GM12892 (cell line): ENCODE results near the gene TMEM242.

Experiments
- DNase-seq: peaks from one replicate; pipeline ENCODE4 v3.0.0; 2011; ENCODE audit not compliant: insufficient read length
- FAIRE-seq: peaks from 2 replicates; lab custom pipeline; 2011; peaks lifted over from hg19 to GRCh38; lab: Jason Lieb, UNC
- POLR2A ChIP-seq: IDR thresholded peaks from 2 replicates; pipeline ENCODE4 v1.6.1; 2011; ENCODE audit warnings: low read depth, low read length, control low read depth
- POLR2AphosphoS5 ChIP-seq: IDR thresholded peaks from 2 replicates; pipeline ENCODE4 v1.6.1; 2011; ENCODE audit warnings: low read depth, low read length, control low read depth
- TAF1 ChIP-seq: IDR thresholded peaks from 2 replicates; pipeline ENCODE4 v1.6.1; 2011; ENCODE audit warnings: low read depth, mild to moderate bottlenecking, control low read depth, low read length, borderline replicate concordance

TMEM242 gene

GRCh38 chr6:157300436-157300835 is 22.9 kb downstream of the TMEM242 start:
- FAIRE-seq (no peak), DNase-seq (no peak)
- TF ChIP-seq TAF1 (no peak), POLR2AphosphoS5 (no peak), POLR2A (no peak)

DNA sequence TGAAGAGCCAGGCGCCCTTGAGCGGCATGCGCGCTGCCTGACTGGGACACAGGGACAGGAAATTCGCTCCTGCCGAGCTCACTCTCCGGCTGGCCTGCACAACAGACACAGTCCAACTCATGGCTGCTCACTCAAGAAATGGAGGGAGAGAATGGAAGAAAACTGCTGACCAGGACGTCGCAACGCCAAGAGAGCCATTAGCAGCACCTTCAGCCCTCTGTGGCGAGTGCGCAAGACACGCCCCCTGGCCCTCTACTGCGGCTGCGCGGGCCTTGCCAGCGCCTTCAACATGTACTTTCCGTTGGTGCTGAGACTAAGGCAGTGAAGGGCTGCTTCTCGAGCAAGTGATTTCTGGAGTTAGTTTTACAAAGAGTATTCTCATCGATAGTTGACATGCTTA is 23.3 kb downstream of the TMEM242 start:
- FAIRE-seq (no peak), DNase-seq (no peak)
- TF ChIP-seq POLR2A (no peak), POLR2AphosphoS5 (no peak), TAF1 (no peak)

- TF ChIP-seq POLR2AphosphoS5 (no peak), TAF1 (no peak), POLR2A (no peak)
- FAIRE-seq: no peak
- DNase-seq: no peak
Measured at GRCh38 chr6:157298216-157298724, 25.0 kb downstream of the TMEM242 start.

- FAIRE-seq: no peak
- DNase-seq: no peak
- no peak for TF ChIP-seq TAF1
- no peak for TF ChIP-seq POLR2AphosphoS5
- TF ChIP-seq POLR2A: no peak
Measured at GRCh38 chr6:157294654-157295053, 28.7 kb downstream of the TMEM242 start.

GRCh38 chr6:157293780-157294179 is 29.5 kb downstream of the TMEM242 start:
- no peak for FAIRE-seq
- no peak for TF ChIP-seq POLR2AphosphoS5
- no peak for TF ChIP-seq POLR2A
- no peak for TF ChIP-seq TAF1
- no peak for DNase-seq

- DNase-seq: no peak
- TF ChIP-seq POLR2A (no peak), TAF1 (no peak), POLR2AphosphoS5 (no peak)
- FAIRE-seq: no peak
Measured at GRCh38 chr6:157292202-157292601, 31.1 kb downstream of the TMEM242 start.

DNA sequence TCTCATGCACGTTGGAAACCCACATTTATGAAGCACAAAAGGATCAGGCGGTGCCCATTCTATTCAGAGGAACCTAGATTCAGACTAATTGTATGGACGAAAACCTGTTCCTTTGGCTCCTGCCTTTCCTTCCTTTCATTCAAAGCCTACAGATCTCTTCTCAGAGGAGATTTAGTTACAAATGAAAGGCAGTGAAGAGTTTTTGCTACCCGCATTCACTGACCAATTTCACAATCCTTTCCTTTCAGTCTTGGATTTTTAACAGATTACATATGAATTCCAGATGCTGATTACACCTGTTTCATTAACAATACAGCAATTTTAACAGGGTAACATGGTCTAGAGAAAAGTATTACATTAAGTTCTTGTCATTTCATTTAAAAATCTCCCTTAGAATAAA is 32.0 kb downstream of the TMEM242 start:
- TF ChIP-seq POLR2AphosphoS5: no peak
- no peak for TF ChIP-seq POLR2A
- TF ChIP-seq TAF1: no peak
- no peak for FAIRE-seq

DNA sequence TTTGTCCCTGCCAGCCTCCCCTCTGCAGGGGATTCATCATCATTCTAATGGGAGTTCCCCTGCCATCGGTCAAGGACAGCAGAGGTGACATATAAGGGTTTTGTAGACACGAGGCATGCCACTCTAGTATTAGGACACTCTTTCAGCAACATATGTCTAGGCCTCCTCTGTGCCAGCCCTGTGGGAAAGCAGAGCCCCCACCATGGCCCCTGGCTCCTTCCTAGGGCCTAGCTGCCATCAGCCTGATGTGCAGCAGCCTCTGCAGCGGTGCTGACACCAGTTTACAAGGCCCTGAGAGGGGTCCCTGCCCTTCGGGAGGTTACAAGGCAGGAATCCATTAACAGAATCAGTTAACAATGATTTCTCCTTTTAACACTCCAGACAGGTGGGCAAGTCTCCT is 32.5 kb downstream of the TMEM242 start:
- DNase-seq (no peak), FAIRE-seq (no peak)
- no peak for TF ChIP-seq POLR2AphosphoS5
- no peak for TF ChIP-seq TAF1
- no peak for TF ChIP-seq POLR2A

More for the DNA sequence above, 32.0 kb downstream of the TMEM242 start:
- no peak for DNase-seq

DNA sequence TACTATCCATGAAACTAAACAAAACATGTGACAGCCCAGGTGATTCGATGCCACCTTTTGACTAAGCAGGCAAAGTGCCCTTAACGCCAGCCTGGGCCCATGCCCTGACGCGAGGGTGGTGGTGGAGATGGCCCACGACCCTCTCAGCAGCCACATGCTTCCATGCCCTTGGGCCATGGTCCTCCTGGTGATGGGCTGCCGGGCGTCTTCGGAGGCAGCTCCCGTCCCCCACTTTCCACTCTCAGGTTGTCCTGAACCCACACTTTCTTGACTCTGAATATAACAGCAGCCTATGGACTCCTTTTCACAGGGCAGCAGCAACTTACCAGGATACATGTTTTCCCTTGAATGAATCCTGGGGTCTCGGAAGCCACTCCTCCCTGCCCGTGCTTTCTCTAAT is 33.6 kb downstream of the TMEM242 start:
- TF ChIP-seq TAF1: no peak
- TF ChIP-seq POLR2AphosphoS5: no peak
- no peak for TF ChIP-seq POLR2A
- no peak for DNase-seq
- no peak for FAIRE-seq

DNA sequence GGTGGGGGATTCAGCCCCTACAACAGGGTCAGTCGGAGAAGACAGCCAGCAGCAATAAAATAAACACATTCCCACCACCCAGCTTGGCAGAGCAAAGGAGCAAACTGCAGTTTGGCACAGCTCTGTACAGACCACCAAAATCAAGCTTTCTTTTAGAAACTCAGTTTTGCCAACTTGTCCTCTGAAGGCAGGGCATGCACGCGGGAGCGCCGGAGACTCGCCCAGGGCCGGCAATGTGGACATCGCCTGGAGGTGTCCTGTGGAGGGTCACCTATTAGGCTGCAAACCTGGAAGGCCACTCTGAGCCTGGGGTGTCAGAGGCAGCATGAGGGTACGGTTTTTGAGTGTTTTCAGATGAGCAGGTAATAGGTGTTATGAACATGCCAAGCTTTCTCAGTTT is 34.7 kb downstream of the TMEM242 start:
- TF ChIP-seq POLR2AphosphoS5: no peak
- TF ChIP-seq TAF1: no peak
- no peak for TF ChIP-seq POLR2A
- no peak for FAIRE-seq

DNA sequence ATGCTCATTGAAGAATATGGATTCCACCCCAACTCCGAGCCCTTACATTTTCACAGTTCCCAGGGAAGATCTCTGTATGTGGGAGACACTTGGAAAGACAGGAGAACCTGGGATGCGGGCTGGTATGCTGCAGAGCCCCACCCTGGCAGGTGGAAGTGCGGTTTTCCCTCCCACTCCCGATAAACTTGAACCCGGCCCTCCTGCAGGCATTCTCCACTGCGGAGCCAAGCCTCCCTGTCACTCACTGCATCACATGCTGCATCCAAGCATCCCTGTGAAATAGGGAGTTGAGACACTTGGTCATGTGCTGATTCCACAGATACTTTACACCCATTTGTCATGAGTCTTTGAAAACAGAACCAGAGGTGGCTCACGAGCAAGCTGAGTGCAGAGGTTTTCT is 35.4 kb downstream of the TMEM242 start:
- no peak for FAIRE-seq
- TF ChIP-seq POLR2A: no peak
- no peak for TF ChIP-seq POLR2AphosphoS5
- TF ChIP-seq TAF1: no peak
- DNase-seq: no peak

More for the DNA sequence above, 34.7 kb downstream of the TMEM242 start:
- DNase-seq: no peak

DNA sequence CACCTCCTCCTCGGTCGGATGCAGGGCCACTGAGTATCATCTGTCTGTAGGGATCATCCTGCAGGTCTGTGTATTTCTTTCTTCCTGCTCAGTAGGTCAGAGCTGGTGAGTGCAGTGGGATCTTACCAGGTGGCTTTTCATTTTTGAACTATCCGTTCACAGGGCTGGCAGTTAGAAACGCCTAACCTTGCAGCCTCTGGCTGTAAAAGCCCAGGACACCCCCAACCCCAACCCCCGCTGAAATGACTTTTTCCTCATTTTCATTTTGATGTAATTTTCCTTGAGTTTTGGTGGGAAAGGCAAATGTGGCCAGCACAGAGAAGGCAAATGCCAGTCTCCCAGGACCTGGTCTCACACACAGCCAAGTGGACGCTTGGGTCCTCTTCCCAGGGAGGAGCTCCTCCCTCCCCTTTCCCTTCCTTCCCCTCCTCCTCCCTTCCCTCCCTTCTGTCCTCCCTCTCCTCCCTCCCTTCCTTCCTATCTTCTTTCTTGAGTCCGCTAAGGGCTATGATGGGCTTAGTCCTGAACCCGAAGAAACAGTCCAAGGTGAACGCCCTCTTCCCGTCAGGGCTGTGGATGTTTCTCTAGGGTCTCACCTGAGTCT is 36.0 kb downstream of the TMEM242 start:
- DNase-seq: no peak
- no peak for FAIRE-seq
- no peak for TF ChIP-seq POLR2A
- no peak for TF ChIP-seq TAF1
- TF ChIP-seq POLR2AphosphoS5: no peak

- FAIRE-seq: no peak
- no peak for TF ChIP-seq TAF1
- TF ChIP-seq POLR2AphosphoS5: no peak
- no peak for TF ChIP-seq POLR2A
- no peak for DNase-seq
Measured at GRCh38 chr6:157285422-157285779, 37.9 kb downstream of the TMEM242 start.
